ENCODE data around the gene SNAPC1.

DNA sequence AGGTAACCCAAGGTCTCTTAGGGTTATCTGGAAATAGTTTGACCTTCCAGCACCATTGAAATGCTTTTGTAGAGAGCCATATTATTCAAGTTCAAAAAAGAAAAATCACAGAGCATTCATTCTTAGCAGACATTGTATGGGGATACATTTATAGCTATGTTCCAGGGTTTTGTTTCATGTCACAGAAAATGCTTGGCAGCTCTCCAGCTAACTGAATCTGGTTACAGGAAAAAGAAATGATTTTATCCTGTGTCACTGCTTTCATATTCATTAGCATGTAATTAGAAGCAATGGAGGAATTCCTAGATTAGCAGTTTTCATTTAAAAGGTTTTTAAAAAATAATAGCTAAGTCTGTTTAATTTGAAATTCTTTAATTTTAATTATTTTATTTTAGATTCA is 78.9 kb downstream of the SNAPC1 start:
- TF ChIP-seq, protein P1, sequence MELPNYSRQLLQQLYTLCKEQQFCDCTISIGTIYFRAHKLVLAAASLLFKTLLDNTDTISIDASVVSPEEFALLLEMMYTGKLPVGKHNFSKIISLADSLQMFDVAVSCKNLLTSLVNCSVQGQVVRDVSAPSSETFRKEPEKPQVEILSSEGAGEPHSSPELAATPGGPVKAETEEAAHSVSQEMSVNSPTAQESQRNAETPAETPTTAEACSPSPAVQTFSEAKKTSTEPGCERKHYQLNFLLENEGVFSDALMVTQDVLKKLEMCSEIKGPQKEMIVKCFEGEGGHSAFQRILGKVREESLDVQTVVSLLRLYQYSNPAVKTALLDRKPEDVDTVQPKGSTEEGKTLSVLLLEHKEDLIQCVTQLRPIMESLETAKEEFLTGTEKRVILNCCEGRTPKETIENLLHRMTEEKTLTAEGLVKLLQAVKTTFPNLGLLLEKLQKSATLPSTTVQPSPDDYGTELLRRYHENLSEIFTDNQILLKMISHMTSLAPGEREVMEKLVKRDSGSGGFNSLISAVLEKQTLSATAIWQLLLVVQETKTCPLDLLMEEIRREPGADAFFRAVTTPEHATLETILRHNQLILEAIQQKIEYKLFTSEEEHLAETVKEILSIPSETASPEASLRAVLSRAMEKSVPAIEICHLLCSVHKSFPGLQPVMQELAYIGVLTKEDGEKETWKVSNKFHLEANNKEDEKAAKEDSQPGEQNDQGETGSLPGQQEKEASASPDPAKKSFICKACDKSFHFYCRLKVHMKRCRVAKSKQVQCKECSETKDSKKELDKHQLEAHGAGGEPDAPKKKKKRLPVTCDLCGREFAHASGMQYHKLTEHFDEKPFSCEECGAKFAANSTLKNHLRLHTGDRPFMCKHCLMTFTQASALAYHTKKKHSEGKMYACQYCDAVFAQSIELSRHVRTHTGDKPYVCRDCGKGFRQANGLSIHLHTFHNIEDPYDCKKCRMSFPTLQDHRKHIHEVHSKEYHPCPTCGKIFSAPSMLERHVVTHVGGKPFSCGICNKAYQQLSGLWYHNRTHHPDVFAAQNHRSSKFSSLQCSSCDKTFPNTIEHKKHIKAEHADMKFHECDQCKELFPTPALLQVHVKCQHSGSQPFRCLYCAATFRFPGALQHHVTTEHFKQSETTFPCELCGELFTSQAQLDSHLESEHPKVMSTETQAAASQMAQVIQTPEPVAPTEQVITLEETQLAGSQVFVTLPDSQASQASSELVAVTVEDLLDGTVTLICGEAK (IDR thresholded peaks at IDR 0.05): no peak
- TF ChIP-seq, protein P1 (CRISPR knock-in tag; IDR thresholded peaks at IDR 0.05): no peak
- no peak for TF ChIP-seq NFRKB (IDR thresholded peaks at IDR 0.05; ENCODE audit: low read depth)
- no peak for TF ChIP-seq NCOA1 (IDR thresholded peaks at IDR 0.05; ENCODE audit: low read depth)
- no peak for TF ChIP-seq POLR2A (conservative IDR thresholded peaks at IDR 0.05)
- TF ChIP-seq, protein P2, sequence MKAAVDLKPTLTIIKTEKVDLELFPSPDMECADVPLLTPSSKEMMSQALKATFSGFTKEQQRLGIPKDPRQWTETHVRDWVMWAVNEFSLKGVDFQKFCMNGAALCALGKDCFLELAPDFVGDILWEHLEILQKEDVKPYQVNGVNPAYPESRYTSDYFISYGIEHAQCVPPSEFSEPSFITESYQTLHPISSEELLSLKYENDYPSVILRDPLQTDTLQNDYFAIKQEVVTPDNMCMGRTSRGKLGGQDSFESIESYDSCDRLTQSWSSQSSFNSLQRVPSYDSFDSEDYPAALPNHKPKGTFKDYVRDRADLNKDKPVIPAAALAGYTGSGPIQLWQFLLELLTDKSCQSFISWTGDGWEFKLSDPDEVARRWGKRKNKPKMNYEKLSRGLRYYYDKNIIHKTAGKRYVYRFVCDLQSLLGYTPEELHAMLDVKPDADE (conservative IDR thresholded peaks at IDR 0.05; ENCODE audit: control insufficient read depth, low read depth, low read length): no peak
- TF ChIP-seq, protein P3, sequence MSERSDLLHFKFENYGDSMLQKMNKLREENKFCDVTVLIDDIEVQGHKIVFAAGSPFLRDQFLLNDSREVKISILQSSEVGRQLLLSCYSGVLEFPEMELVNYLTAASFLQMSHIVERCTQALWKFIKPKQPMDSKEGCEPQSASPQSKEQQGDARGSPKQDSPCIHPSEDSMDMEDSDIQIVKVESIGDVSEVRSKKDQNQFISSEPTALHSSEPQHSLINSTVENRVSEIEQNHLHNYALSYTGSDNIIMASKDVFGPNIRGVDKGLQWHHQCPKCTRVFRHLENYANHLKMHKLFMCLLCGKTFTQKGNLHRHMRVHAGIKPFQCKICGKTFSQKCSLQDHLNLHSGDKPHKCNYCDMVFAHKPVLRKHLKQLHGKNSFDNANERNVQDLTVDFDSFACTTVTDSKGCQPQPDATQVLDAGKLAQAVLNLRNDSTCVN (CRISPR knock-in tag; IDR thresholded peaks at IDR 0.05): no peak
- TF ChIP-seq ZFP36 (IDR thresholded peaks at IDR 0.05; ENCODE audit: low read depth, low read length, partially characterized antibody): no peak
- TF ChIP-seq, protein P4, sequence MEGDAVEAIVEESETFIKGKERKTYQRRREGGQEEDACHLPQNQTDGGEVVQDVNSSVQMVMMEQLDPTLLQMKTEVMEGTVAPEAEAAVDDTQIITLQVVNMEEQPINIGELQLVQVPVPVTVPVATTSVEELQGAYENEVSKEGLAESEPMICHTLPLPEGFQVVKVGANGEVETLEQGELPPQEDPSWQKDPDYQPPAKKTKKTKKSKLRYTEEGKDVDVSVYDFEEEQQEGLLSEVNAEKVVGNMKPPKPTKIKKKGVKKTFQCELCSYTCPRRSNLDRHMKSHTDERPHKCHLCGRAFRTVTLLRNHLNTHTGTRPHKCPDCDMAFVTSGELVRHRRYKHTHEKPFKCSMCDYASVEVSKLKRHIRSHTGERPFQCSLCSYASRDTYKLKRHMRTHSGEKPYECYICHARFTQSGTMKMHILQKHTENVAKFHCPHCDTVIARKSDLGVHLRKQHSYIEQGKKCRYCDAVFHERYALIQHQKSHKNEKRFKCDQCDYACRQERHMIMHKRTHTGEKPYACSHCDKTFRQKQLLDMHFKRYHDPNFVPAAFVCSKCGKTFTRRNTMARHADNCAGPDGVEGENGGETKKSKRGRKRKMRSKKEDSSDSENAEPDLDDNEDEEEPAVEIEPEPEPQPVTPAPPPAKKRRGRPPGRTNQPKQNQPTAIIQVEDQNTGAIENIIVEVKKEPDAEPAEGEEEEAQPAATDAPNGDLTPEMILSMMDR (IDR thresholded peaks at IDR 0.05 in 2 of 3, conservative IDR thresholded peaks at IDR 0.05 in 1 of 3; ENCODE audit: insufficient read depth in 2 of 3, low read depth in 1 of 3, low read length in 3 of 3): no peak

All from K562 (cell line).